ENCODE results near the gene PPP2R5A. TPM values are rescaled to one million over a fixed set of nuclear protein-coding genes. Genes with fewer than 3 reads are reported as not detected.

The PPP2R5A gene
- polyA plus RNA-seq, 3 donors, result 28.1 to 38.4 (median 31.1) TPM

DNA sequence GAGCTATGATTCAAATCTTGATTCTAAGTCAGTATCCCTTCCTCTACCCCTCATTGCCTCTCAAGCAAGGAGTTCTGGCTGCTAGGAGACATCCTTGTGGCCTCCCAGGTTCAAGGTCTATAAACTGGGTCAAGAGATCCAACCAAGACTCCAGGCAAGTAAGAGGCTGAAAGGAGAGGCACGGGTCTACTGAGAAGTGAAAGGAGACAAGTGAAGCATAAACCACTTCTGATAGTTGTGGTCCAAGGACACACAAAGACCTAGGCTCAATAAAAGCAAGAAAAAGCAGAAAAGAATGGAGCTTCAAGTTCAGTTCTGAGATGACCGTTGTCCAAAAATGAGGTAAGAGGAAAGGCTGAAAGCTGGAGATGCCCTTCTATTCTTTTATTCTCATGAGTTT is 17.8 kb upstream of the PPP2R5A start:
- no peak overlapping the region for H3K27ac Mint-ChIP-seq
- 80% methylated on average over 1 of the region's 2 CpGs for WGBS (ENCODE audit: insufficient coverage)

DNA sequence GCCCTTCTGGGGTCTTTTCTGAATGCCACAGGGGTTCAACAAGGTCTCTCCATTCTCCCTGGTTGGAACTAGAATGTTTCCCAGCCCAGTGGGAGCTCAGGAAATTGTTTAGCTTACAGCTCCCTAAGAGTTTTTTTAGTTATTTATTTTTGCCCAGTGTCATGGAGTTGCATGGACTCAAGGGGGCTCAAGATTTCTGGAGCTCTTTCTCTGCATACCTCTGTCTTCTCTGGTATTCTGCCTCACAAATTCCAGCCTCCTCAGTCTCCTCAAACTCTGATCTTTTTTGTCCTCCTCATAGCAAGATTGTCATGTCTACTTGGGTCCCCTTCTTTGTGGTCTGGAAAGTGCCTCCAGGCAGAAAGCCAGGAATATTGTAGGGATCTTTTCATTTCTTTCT is 15.9 kb upstream of the PPP2R5A start:
- intact Hi-C loops (cut with micrococcal nuclease), result no loop called here
- no peaks in the 10 kb centered on the region for H3K79me2 ChIP-seq (ENCODE audit: insufficient read depth, low read length)
- H3K9me3 ChIP-seq (replicated peaks in 1 of 2; ENCODE audit: control insufficient read depth in 1 of 2, insufficient read depth in 1 of 2, low read length in 2 of 2), result no peaks in the 10 kb centered on the region
- H3K27me3 Mint-ChIP-seq (ENCODE audit: low read depth in 3 of 3), result peaks cover 0 to 3% (median 0%) of the 10 kb centered on the region in 3 donors
- H3K9ac ChIP-seq (ENCODE audit: insufficient read depth, low read length, poor library complexity, severe bottlenecking), result no peak overlapping the region
- no peak overlapping the region for H3K27ac Mint-ChIP-seq
- H3K36me3 ChIP-seq (replicated peaks in 1 of 2; ENCODE audit: control insufficient read depth in 1 of 2, insufficient read depth in 2 of 2, low read length in 2 of 2), result no peaks in the 10 kb centered on the region
- no peak overlapping the region for H3K4me2 ChIP-seq (replicated peaks; ENCODE audit: extremely low read depth, low read length, poor library complexity, severe bottlenecking)
- H3K4me3 ChIP-seq (replicated peaks in 1 of 3; ENCODE audit: low read depth in 2 of 3, low read length in 3 of 3), result no peak overlapping the region
- H2AFZ ChIP-seq (ENCODE audit: insufficient read depth, low read depth, low read length, poor library complexity, severe bottlenecking), result peak overlapping the region; percentile 9
- peaks cover 4 to 5% of the 10 kb centered on the region in 2 donors for H3K4me1 ChIP-seq (ENCODE audit: control insufficient read depth in 1 of 2, insufficient read depth in 2 of 2, low read length in 2 of 2)
- H3K36me3 Mint-ChIP-seq, result no peaks in the 10 kb centered on the region
- no peak overlapping the region for H3K4me3 Mint-ChIP-seq
- no peak overlapping the region for H3K27ac ChIP-seq (ENCODE audit: low read depth in 1 of 2, low read length in 2 of 2)
- TF ChIP-seq, protein P1, sequence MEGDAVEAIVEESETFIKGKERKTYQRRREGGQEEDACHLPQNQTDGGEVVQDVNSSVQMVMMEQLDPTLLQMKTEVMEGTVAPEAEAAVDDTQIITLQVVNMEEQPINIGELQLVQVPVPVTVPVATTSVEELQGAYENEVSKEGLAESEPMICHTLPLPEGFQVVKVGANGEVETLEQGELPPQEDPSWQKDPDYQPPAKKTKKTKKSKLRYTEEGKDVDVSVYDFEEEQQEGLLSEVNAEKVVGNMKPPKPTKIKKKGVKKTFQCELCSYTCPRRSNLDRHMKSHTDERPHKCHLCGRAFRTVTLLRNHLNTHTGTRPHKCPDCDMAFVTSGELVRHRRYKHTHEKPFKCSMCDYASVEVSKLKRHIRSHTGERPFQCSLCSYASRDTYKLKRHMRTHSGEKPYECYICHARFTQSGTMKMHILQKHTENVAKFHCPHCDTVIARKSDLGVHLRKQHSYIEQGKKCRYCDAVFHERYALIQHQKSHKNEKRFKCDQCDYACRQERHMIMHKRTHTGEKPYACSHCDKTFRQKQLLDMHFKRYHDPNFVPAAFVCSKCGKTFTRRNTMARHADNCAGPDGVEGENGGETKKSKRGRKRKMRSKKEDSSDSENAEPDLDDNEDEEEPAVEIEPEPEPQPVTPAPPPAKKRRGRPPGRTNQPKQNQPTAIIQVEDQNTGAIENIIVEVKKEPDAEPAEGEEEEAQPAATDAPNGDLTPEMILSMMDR (IDR thresholded peaks at IDR 0.05), result no peak
- H3K27me3 ChIP-seq (ENCODE audit: control insufficient read depth in 2 of 2, insufficient read depth in 2 of 2, low read length in 2 of 2), result no peaks in the 10 kb centered on the region
- H3K4me1 Mint-ChIP-seq, result peaks cover 6% of the 10 kb centered on the region
- H4K20me1 ChIP-seq (ENCODE audit: insufficient read depth, low read length), result no peaks in the 10 kb centered on the region
- no peak for DNase-seq
- H3K9me3 Mint-ChIP-seq, result no peaks in the 10 kb centered on the region

More for the DNA sequence above, 17.8 kb upstream of the PPP2R5A start:
- H3K4me1 Mint-ChIP-seq, result peaks cover 6% of the 10 kb centered on the region
- peaks cover 0 to 3% (median 0%) of the 10 kb centered on the region in 3 donors for H3K27me3 Mint-ChIP-seq (ENCODE audit: low read depth in 3 of 3)
- Histone ChIP-seq H3K4me3 (replicated peaks in 1 of 3; ENCODE audit: low read depth in 2 of 3, low read length in 3 of 3) (no peak overlapping the region), H3K9ac (ENCODE audit: insufficient read depth, low read length, poor library complexity, severe bottlenecking) (no peak overlapping the region), H3K27ac (ENCODE audit: low read depth in 1 of 2, low read length in 2 of 2) (no peak overlapping the region), H3K4me2 (replicated peaks; ENCODE audit: extremely low read depth, low read length, poor library complexity, severe bottlenecking) (no peak overlapping the region), H3K9me3 (replicated peaks in 1 of 2; ENCODE audit: control insufficient read depth in 1 of 2, insufficient read depth in 1 of 2, low read length in 2 of 2) (no peaks in the 10 kb centered on the region), H3K36me3 (replicated peaks in 1 of 2; ENCODE audit: control insufficient read depth in 1 of 2, insufficient read depth in 2 of 2, low read length in 2 of 2) (no peaks in the 10 kb centered on the region), H4K20me1 (ENCODE audit: insufficient read depth, low read length) (no peaks in the 10 kb centered on the region), H3K27me3 (ENCODE audit: control insufficient read depth in 2 of 2, insufficient read depth in 2 of 2, low read length in 2 of 2) (no peaks in the 10 kb centered on the region), H3K79me2 (ENCODE audit: insufficient read depth, low read length) (no peaks in the 10 kb centered on the region), H2AFZ (ENCODE audit: insufficient read depth, low read depth, low read length, poor library complexity, severe bottlenecking) (peak overlapping the region; percentile 33), H3K4me1 (ENCODE audit: control insufficient read depth in 1 of 2, insufficient read depth in 2 of 2, low read length in 2 of 2) (peaks cover 4 to 5% of the 10 kb centered on the region in 2 donors)
- intact Hi-C loops (cut with micrococcal nuclease), result no loop called here
- no peaks in the 10 kb centered on the region for H3K36me3 Mint-ChIP-seq
- TF ChIP-seq, protein P1 (IDR thresholded peaks at IDR 0.05), result no peak
- no peak for DNase-seq
- no peaks in the 10 kb centered on the region for H3K9me3 Mint-ChIP-seq
- no peak overlapping the region for H3K4me3 Mint-ChIP-seq
